ENCODE results near the gene FOXP3. TPM values are rescaled to one million over a fixed set of nuclear protein-coding genes. Genes with fewer than 3 reads are reported as not detected.

The FOXP3 gene
- total RNA-seq, 1 experiment from 2014 or later, result 0.14 TPM

DNA sequence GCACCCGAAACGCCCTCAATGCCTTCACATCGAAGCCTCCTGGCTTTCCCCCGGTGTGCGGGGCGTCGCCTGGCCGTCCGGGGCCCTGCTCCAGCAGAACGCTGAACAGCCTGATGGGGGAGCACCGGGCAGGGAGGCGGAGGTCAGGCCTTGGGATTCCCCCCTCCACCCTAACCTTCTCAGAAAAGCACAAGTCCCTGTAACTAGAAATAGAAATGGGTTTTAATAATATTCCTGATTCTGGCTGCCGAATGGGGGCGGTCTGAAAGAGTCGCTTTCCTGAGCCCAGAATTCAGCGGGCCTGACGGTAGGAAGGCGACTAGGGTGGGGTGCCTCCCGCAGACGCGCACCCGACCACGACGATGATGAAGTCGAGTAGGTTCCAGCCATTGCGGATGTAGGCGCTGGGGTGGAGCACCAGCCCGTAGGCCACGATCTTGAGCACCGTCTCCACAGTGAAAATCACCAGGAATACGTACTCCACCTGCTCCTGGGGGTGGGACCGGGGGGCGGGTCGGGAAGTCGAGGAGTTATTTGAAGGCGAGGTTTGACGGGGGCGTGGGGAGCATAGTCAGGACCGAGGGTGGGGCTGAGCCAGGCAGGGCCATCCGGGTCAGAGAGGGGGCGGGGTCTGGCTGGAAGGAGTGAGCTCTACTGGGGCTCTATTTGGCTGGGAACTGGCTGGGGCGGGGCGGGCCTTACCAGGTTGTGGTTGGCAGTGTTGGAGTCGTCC is 33.8 kb downstream of the FOXP3 start:
- Histone ChIP-seq H3K36me3 (replicated peaks; ENCODE audit: control insufficient read depth, insufficient read depth, low read length) (no peaks in the 10 kb centered on the region), H3K4me3 (ENCODE audit: insufficient read depth, low read depth, low read length) (peak overlapping the region; percentile 40), H3K27me3 (ENCODE audit: control insufficient read depth, insufficient read depth, low read length) (no peaks in the 10 kb centered on the region)
- DNase-seq, result peak; percentile 94

DNA sequence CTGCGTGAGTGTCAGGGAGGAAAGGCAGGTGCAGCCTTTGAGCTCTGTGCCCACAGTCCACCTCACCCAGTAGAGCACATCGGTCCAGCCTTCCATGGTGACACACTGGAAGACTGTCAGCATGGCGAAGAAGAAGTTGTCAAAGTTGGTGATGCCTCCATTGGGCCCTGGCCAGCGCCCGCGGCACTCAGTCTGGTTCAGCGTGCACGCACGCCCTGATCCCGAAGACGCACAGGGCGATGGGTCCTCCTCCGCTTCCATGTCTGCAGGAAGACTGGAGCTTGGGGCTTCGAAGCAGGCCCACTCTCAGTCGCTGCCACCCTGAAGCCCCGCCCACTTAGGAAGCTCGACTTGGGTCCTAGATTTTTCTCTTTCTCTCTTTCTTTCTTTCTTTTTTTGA is 36.3 kb downstream of the FOXP3 start:
- Histone ChIP-seq H3K27me3 (ENCODE audit: control insufficient read depth, insufficient read depth, low read length) (no peaks in the 10 kb centered on the region), H3K36me3 (replicated peaks; ENCODE audit: control insufficient read depth, insufficient read depth, low read length) (no peaks in the 10 kb centered on the region), H3K4me3 (ENCODE audit: insufficient read depth, low read depth, low read length) (no peak overlapping the region)
- no peak for DNase-seq

DNA sequence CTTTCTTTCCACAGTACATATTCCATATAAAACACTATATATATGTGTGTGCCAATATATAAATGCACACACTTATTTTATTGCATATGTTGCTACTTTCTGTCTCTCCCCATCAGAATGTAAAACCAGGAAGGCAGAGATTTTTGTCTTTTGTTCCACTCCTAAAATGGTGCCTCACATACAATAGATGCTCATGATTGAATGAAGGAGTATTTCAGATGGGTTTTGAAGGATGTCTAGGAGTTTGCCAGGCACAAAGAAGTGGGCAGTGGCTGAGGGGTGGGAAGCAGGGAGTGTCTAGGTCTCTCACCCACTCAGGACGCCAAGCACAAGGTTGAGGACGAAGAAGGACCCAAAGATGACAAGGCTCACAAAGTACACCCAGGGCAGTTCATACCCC is 36.8 kb downstream of the FOXP3 start:
- no peaks in the 10 kb centered on the region for H3K36me3 ChIP-seq (replicated peaks; ENCODE audit: control insufficient read depth, insufficient read depth, low read length)
- no peak for DNase-seq
- no peaks in the 10 kb centered on the region for H3K27me3 ChIP-seq (ENCODE audit: control insufficient read depth, insufficient read depth, low read length)
- no peak overlapping the region for H3K4me3 ChIP-seq (ENCODE audit: insufficient read depth, low read depth, low read length)

- DNase-seq, result no peak
- H3K36me3 ChIP-seq (replicated peaks; ENCODE audit: control insufficient read depth, insufficient read depth, low read length), result no peaks in the 10 kb centered on the region
Measured at GRCh38 chrX:49226946-49227345, 37.6 kb downstream of the FOXP3 start.

GRCh38 chrX:49225858-49226257 is 38.7 kb downstream of the FOXP3 start:
- DNase-seq, result no peak
- H3K4me3 ChIP-seq (ENCODE audit: insufficient read depth, low read depth, low read length), result no peak overlapping the region
- H3K27me3 ChIP-seq (ENCODE audit: control insufficient read depth, insufficient read depth, low read length), result no peaks in the 10 kb centered on the region
- no peaks in the 10 kb centered on the region for H3K36me3 ChIP-seq (replicated peaks; ENCODE audit: control insufficient read depth, insufficient read depth, low read length)

More at GRCh38 chrX:49226946-49227345, 37.6 kb downstream of the FOXP3 start:
- Histone ChIP-seq H3K27me3 (ENCODE audit: control insufficient read depth, insufficient read depth, low read length) (no peaks in the 10 kb centered on the region), H3K4me3 (ENCODE audit: insufficient read depth, low read depth, low read length) (no peak overlapping the region)

DNA sequence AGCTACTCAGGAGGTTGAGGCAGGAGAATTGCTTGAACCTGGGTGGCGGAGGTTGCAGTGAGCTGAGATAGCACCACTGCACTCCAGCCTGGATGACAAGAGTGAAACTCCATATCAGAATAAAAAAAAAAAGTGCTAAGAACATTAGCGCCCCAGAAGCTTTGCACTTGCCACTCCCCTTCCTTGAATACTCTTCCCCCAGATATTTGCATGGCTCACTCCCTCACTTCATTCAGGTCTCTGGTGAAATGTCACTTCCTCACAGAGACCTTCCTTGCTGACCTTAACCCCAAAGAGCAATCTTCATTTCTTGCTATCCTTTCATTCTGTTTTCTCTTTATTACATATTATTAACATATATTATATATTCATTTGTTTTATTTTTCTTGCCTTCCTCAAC is 42.6 kb downstream of the FOXP3 start:
- H3K4me3 ChIP-seq (ENCODE audit: insufficient read depth, low read depth, low read length), result no peak overlapping the region
- H3K36me3 ChIP-seq (replicated peaks; ENCODE audit: control insufficient read depth, insufficient read depth, low read length), result no peaks in the 10 kb centered on the region
- H3K27me3 ChIP-seq (ENCODE audit: control insufficient read depth, insufficient read depth, low read length), result no peaks in the 10 kb centered on the region
- DNase-seq, result no peak

- Histone ChIP-seq H3K27me3 (ENCODE audit: control insufficient read depth, insufficient read depth, low read length) (no peaks in the 10 kb centered on the region), H3K4me3 (ENCODE audit: insufficient read depth, low read depth, low read length) (no peak overlapping the region), H3K36me3 (replicated peaks; ENCODE audit: control insufficient read depth, insufficient read depth, low read length) (no peaks in the 10 kb centered on the region)
- no peak for DNase-seq
Measured at GRCh38 chrX:49220100-49220499, 44.4 kb downstream of the FOXP3 start.

DNA sequence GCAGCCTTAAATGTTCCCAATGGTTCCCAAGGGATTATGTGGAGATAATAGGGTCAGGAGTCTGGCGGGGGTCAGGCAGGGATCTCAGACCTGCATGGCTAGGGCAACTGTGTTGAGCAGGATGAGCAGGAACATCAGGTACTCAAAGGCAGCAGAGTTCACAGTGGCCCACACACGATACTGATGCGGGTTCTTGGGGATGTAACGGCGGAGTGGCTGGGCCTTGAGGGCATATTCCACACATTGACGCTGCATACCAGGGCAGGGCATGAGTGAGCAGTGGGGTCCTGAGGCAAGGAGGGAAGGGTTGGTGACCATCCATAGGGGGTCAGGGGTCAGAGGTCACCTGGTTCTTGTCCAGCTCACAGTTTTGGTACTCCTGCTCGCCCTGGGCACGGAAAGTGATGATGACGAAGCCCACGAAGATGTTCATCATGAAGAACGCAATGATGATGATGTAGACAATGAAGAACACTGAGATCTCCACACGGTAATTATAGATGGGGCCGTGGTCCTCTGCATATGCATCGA is 49.4 kb downstream of the FOXP3 start:
- Histone ChIP-seq H3K36me3 (replicated peaks; ENCODE audit: control insufficient read depth, insufficient read depth, low read length) (no peaks in the 10 kb centered on the region), H3K27me3 (ENCODE audit: control insufficient read depth, insufficient read depth, low read length) (no peaks in the 10 kb centered on the region), H3K4me3 (ENCODE audit: insufficient read depth, low read depth, low read length) (no peak overlapping the region)
- DNase-seq, result no peak

DNA sequence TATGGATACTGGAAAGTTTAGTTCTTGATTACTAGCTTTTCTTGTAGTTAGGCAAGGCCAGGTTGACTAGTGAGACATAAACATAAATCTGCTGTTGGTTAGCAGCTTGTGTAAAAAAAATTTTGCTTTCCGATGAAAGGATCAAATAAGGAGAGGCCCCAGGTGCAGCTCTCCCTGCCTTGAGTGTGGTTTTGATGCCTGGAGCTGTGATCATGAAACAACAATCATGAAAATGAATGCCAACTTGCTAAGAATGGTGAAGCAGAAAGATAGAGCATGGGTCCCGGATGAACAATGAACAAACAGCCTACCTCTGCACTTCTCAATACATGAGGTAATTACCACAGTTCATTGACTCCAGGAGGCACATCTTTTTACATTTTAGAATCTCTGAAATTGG is 50.1 kb downstream of the FOXP3 start:
- DNase-seq, result no peak
- Histone ChIP-seq H3K27me3 (ENCODE audit: control insufficient read depth, insufficient read depth, low read length) (no peaks in the 10 kb centered on the region), H3K4me3 (ENCODE audit: insufficient read depth, low read depth, low read length) (no peak overlapping the region), H3K36me3 (replicated peaks; ENCODE audit: control insufficient read depth, insufficient read depth, low read length) (no peaks in the 10 kb centered on the region)

DNA sequence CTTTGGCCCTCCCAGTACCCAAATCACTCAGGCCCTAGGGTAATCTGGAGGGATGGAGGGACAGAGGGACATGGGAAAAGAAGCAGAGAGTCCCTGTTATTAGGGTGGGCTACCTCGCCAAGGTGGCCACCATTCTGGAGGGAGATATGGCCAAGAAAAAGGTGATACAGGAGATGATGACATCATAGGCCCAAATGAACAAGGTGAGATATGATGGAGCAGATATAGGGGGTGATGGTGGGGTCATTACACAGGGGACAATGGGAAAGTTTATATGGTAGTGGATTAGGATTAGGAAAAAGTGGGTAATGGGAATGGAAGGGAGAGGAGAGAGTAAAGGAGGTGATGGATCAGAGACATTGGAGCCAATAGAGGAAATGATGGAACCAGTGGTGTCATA is 51.6 kb downstream of the FOXP3 start:
- no peak for DNase-seq

GRCh38 chrX:49212209-49212608 is 52.3 kb downstream of the FOXP3 start:
- no peaks in the 10 kb centered on the region for H3K36me3 ChIP-seq (replicated peaks; ENCODE audit: control insufficient read depth, insufficient read depth, low read length)
- no peaks in the 10 kb centered on the region for H3K27me3 ChIP-seq (ENCODE audit: control insufficient read depth, insufficient read depth, low read length)
- H3K4me3 ChIP-seq (ENCODE audit: insufficient read depth, low read depth, low read length), result no peak overlapping the region
- no peak for DNase-seq

More for the DNA sequence above, 51.6 kb downstream of the FOXP3 start:
- no peaks in the 10 kb centered on the region for H3K36me3 ChIP-seq (replicated peaks; ENCODE audit: control insufficient read depth, insufficient read depth, low read length)
- H3K4me3 ChIP-seq (ENCODE audit: insufficient read depth, low read depth, low read length), result no peak overlapping the region
- no peaks in the 10 kb centered on the region for H3K27me3 ChIP-seq (ENCODE audit: control insufficient read depth, insufficient read depth, low read length)

GRCh38 chrX:49211074-49211473 is 53.4 kb downstream of the FOXP3 start:
- no peaks in the 10 kb centered on the region for H3K27me3 ChIP-seq (ENCODE audit: control insufficient read depth, insufficient read depth, low read length)
- no peak for DNase-seq
- no peak overlapping the region for H3K4me3 ChIP-seq (ENCODE audit: insufficient read depth, low read depth, low read length)
- no peaks in the 10 kb centered on the region for H3K36me3 ChIP-seq (replicated peaks; ENCODE audit: control insufficient read depth, insufficient read depth, low read length)

- Histone ChIP-seq H3K36me3 (replicated peaks; ENCODE audit: control insufficient read depth, insufficient read depth, low read length) (no peaks in the 10 kb centered on the region), H3K4me3 (ENCODE audit: insufficient read depth, low read depth, low read length) (no peak overlapping the region), H3K27me3 (ENCODE audit: control insufficient read depth, insufficient read depth, low read length) (no peaks in the 10 kb centered on the region)
- no peak for DNase-seq
Measured at GRCh38 chrX:49210406-49210805, 54.1 kb downstream of the FOXP3 start.

GRCh38 chrX:49209434-49210251 is 54.9 kb downstream of the FOXP3 start:
- peak overlapping the region; percentile 28 for H3K4me3 ChIP-seq (ENCODE audit: insufficient read depth, low read depth, low read length)
- peak; percentile 82 for DNase-seq
- H3K27me3 ChIP-seq (ENCODE audit: control insufficient read depth, insufficient read depth, low read length), result no peaks in the 10 kb centered on the region
- no peaks in the 10 kb centered on the region for H3K36me3 ChIP-seq (replicated peaks; ENCODE audit: control insufficient read depth, insufficient read depth, low read length)

- Histone ChIP-seq H3K36me3 (replicated peaks; ENCODE audit: control insufficient read depth, insufficient read depth, low read length) (no peaks in the 10 kb centered on the region), H3K4me3 (ENCODE audit: insufficient read depth, low read depth, low read length) (no peak overlapping the region), H3K27me3 (ENCODE audit: control insufficient read depth, insufficient read depth, low read length) (no peaks in the 10 kb centered on the region)
- DNase-seq, result no peak
Measured at GRCh38 chrX:49208399-49208798, 56.1 kb downstream of the FOXP3 start.

Measured in H7 (cell line).